HepG2 (cell line): ENCODE measurements around the gene AP1S3. TPM values are rescaled to one million over a fixed set of nuclear protein-coding genes. Genes with fewer than 3 reads are reported as not detected.

Experiments used
- ATAC-seq: fragments of 200-7000 bp; cut with Tn5 transposase; 3 replicates; pipeline ENCODE4 v1.9.1; 2020; ENCODE audit warnings: mild to moderate bottlenecking, moderate library complexity
- BruUV-seq: library from RNA; stranded (reverse); fragments of 400-500 nt; replicated peaks from 2 replicates; lab custom pipeline; 2021; lab: Mats Ljungman, UMichigan
- CTCF ChIA-PET: fragments of 300-600 bp; formaldehyde crosslinking; extraction: SDS; loops from one replicate; lab custom pipeline; 2021; ENCODE audit warnings: low total read pairs, inconsistent platforms, low intra/inter-chr PET ratio; lab: Yijun Ruan, JAX
- POLR2A ChIA-PET: fragments of 350-600 bp; sonication (Branson Sonifier 250); formaldehyde crosslinking; loops from one replicate; lab custom pipeline; 2020; ENCODE audit warnings: antibody characterized with exemption, inconsistent platforms; lab: Yijun Ruan, JAX
- DNase-seq: peaks from one replicate; pipeline ENCODE4 v3.0.0-alpha.2; 2015; ENCODE audit warnings: low spot score
- FAIRE-seq: peaks from 3 replicates; lab custom pipeline; 2011; peaks lifted over from hg19 to GRCh38; lab: Jason Lieb, UNC
- H2AFZ ChIP-seq: one replicate; pipeline ENCODE4 v1.6.1; 2011; ENCODE audit warnings: low read length, inconsistent platforms
- H3K27ac ChIP-seq: fragments of 300-600 bp; 3 replicates; pipeline ENCODE4 v1.8.0; 2011; ENCODE audit warnings: mixed run types, mild to moderate bottlenecking, mixed read lengths, low read length, inconsistent platforms; ENCODE audit not compliant: insufficient read depth; ENCODE audit errors: extremely low read length
- H3K27me3 ChIP-seq, 2 experiments: fragments of 200-600 bp in 1 of 2; 2 replicates in 1 of 2; 3 replicates in 1 of 2; pipeline versions ENCODE4 v1.6.0 to v1.8.0; 2011; ENCODE audit warnings: low read length in 2 of 2, mild to moderate bottlenecking in 2 of 2, moderate library complexity in 2 of 2, inconsistent platforms in 1 of 2; ENCODE audit not compliant: insufficient read depth in 2 of 2, control insufficient read depth in 1 of 2
- H3K36me3 ChIP-seq, 2 experiments: fragments of 200-600 bp in 1 of 2; replicated peaks in 1 of 2; 2 replicates in 1 of 2; 3 replicates in 1 of 2; pipeline versions ENCODE4 v1.5.1 to v1.8.0; 2011; ENCODE audit warnings: low read length in 2 of 2, inconsistent platforms in 1 of 2; ENCODE audit not compliant: insufficient read depth in 2 of 2, control insufficient read depth in 1 of 2
- H3K4me1 ChIP-seq: 2 replicates; pipeline ENCODE4 v1.5.1; 2012; ENCODE audit warnings: low read length, inconsistent platforms; ENCODE audit not compliant: insufficient read depth
- H3K4me2 ChIP-seq: 2 replicates; pipeline ENCODE4 v1.6.0; 2011; ENCODE audit warnings: low read depth, low read length, inconsistent platforms
- H3K4me3 ChIP-seq, 3 experiments: fragments of 200-600 bp in 1 of 3; sonication (generic), shearing (Covaris generic) in 1 of 3; replicated peaks in 1 of 3; 2 replicates each; pipeline ENCODE4 v1.5.1; 2011 to 2016; ENCODE audit warnings: low read length in 3 of 3, inconsistent platforms in 2 of 3, low read depth in 2 of 3, mild to moderate bottlenecking in 2 of 3, control low read depth in 1 of 3, mixed read lengths in 1 of 3; ENCODE audit not compliant: insufficient read depth in 1 of 3
- H3K79me2 ChIP-seq: one replicate; pipeline ENCODE4 v1.6.1; 2011; ENCODE audit warnings: low read length, inconsistent platforms; ENCODE audit not compliant: insufficient read depth
- H3K9ac ChIP-seq: 2 replicates; pipeline ENCODE4 v1.6.0; 2011; ENCODE audit warnings: mild to moderate bottlenecking, low read depth, low read length, inconsistent platforms; ENCODE audit not compliant: insufficient read depth
- H3K9me3 ChIP-seq: 2 replicates; pipeline ENCODE4 v1.5.1; 2012; ENCODE audit warnings: mild to moderate bottlenecking, low read length
- H4K20me1 ChIP-seq: 2 replicates; pipeline ENCODE4 v1.6.0; 2011; ENCODE audit warnings: inconsistent platforms, mild to moderate bottlenecking, low read length, moderate library complexity; ENCODE audit not compliant: insufficient read depth
- CTCF ChIP-seq: sonication (generic); formaldehyde crosslinking; IDR thresholded peaks from 2 replicates; pipeline ENCODE4 v1.5.0; 2020; ENCODE audit warnings: mild to moderate bottlenecking, missing genetic modification reagents, moderate library complexity
- ELF3 ChIP-seq: IDR thresholded peaks from 2 replicates; pipeline ENCODE4 v1.6.1; 2016; ENCODE audit warnings: missing genetic modification reagents, missing compliant biosample characterization
- KDM6A ChIP-seq: IDR thresholded peaks from 2 replicates; pipeline ENCODE4 v1.6.1; 2016; ENCODE audit warnings: low read depth
- KLF13 ChIP-seq: sonication (generic); formaldehyde crosslinking; IDR thresholded peaks from 2 replicates; pipeline ENCODE4 v1.4.0; 2020; ENCODE audit warnings: mild to moderate bottlenecking, missing genetic modification reagents
- MAFK ChIP-seq, 2 experiments: IDR thresholded peaks in 1 of 2; conservative IDR thresholded peaks in 1 of 2; 2 replicates each; pipeline ENCODE4 v1.6.1; 2011; ENCODE audit warnings: improper control_type of control experiment in 2 of 2, low read length in 2 of 2
- MTA3 ChIP-seq: sonication (generic); formaldehyde crosslinking; IDR thresholded peaks from 2 replicates; pipeline ENCODE4 v1.4.0; 2020; ENCODE audit warnings: missing genetic modification reagents
- PPARG ChIP-seq: conservative IDR thresholded peaks from 2 replicates; pipeline ENCODE4 v1.6.1; 2016; ENCODE audit warnings: missing biosample characterization, missing genetic modification reagents
- RAD21 ChIP-seq: fragments of 450-650 bp; formaldehyde crosslinking; IDR thresholded peaks from 2 replicates; pipeline ENCODE4 v1.5.0; 2020; ENCODE audit warnings: mild to moderate bottlenecking
- SMC3 ChIP-seq: IDR thresholded peaks from 2 replicates; pipeline ENCODE4 v1.6.1; 2011; ENCODE audit warnings: low read length, improper control_type of control experiment
- STAG1 ChIP-seq: sonication (generic); formaldehyde crosslinking; IDR thresholded peaks from 2 replicates; pipeline ENCODE4 v1.4.0; 2020; ENCODE audit warnings: missing genetic modification reagents
- ZFY ChIP-seq: sonication (generic); formaldehyde crosslinking; IDR thresholded peaks from 2 replicates; pipeline ENCODE4 v1.4.0; 2020; ENCODE audit warnings: missing genetic modification reagents
- ZMYM4 ChIP-seq: sonication (generic); formaldehyde crosslinking; IDR thresholded peaks from 2 replicates; pipeline ENCODE4 v1.8.1; 2023; ENCODE audit warnings: mild to moderate bottlenecking, missing genetic modification reagents
- ZNF224 ChIP-seq: sonication (generic); formaldehyde crosslinking; IDR thresholded peaks from 2 replicates; pipeline ENCODE4 v1.5.0; 2020; ENCODE audit warnings: mild to moderate bottlenecking, missing genetic modification reagents
- ZNF256 ChIP-seq: sonication (generic); formaldehyde crosslinking; conservative IDR thresholded peaks from 2 replicates; pipeline ENCODE4 v1.4.0; 2020; ENCODE audit warnings: missing genetic modification reagents
- ZNF329 ChIP-seq: sonication (generic); formaldehyde crosslinking; IDR thresholded peaks from 2 replicates; pipeline ENCODE4 v1.9.0; 2021; ENCODE audit warnings: low read depth, mild to moderate bottlenecking, missing genetic modification reagents
- ZNF616 ChIP-seq: sonication (generic); formaldehyde crosslinking; IDR thresholded peaks from 2 replicates; pipeline ENCODE4 v1.5.0; 2020; ENCODE audit warnings: low read depth, mild to moderate bottlenecking, missing genetic modification reagents
- WGBS: methylation state at CpG from one replicate; pipeline ENCODE4 v1.1.6; 2017; ENCODE audit warnings: low lambda C conversion rate; 5-methylcytosine and 5-hydroxymethylcytosine counted together
- in situ Hi-C: cut with HindIII; loops from 2 replicates; pipeline ENCODE4 v1.10.0; 2017; ENCODE audit warnings: low pct_unique_long_range_greater_than_20kb; ENCODE audit not compliant: extremely low pct_ligation_motif_present
- intact Hi-C: fragments of 100-400 bp; cut with micrococcal nuclease; formaldehyde crosslinking; loops from one replicate; pipeline ENCODE4 v1.10.0; 2022; ENCODE audit not compliant: unreplicated experiment
- polyA plus RNA-seq, 8 experiments: library from polyadenylated mRNA; depleted of rRNA in 3 of 8; stranded (reverse) in 7 of 8; unstranded in 1 of 8; fragments of >200 nt; fragmentation: Illumina TruSeq in 4 of 8; extraction: Trizol in 4 of 8; gene quantifications; 2 replicates each; pipeline versions ENCODE4 v1.2.1 to v1.2.3, GENCODE V29; 2011 to 2016; ENCODE audit warnings: low read depth in 4 of 8, missing spikeins in 1 of 8, mixed read lengths in 1 of 8; ENCODE audit not compliant: insufficient read depth in 1 of 8
- total RNA-seq, 5 experiments: library from RNA; depleted of rRNA; stranded (reverse); fragments of >200 nt; fragmentation: Illumina TruSeq; extraction: Trizol; gene quantifications; 2 replicates each; pipeline ENCODE4 v1.2.3, GENCODE V29; 2016; ENCODE audit warnings: low read depth in 1 of 5

Gene AP1S3
- total and polyA plus RNA-seq, 2 of the 13 experiments (the other 11 are each of a cell fraction or from before 2014, with no cell fraction given) = 3.0 to 16.3 TPM

DNA sequence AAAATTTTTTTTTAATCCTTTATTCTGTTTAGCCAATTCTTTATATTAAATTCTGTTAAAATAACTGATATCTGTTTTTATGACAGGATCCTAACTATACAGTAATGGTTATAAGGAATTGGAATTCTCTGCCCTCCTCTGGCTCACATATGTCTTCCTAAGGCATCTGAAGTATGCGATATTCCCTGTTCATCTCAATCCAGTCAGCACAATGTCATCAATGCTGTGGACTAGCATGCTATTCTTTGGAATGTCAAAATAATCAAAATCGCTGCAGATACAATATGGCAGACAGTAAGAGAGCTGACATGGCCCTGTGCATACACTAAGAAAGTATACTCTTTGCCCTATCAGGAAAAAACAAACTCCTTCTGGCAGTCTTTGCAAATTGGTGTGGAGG, 107.6 kb downstream of the AP1S3 start:
- 46% methylated on average over 2 of the region's 2 CpGs for WGBS
- CTCF ChIA-PET = no interaction called here
- no peak for DNase-seq
- no peaks in the 10 kb centered on the region for H3K27me3 ChIP-seq
- FAIRE-seq = no peak
- H3K27ac ChIP-seq = no peak overlapping the region
- POLR2A ChIA-PET = no interaction called here
- peaks cover 34% of the 10 kb centered on the region for H3K4me1 ChIP-seq
- in situ Hi-C loops (no loop called here), intact Hi-C loops (loop anchor here (5.0 kb wide), 1 partner anchor 42 kb away; no protein-coding TSS in a partner anchor)
- H3K9me3 ChIP-seq = no peaks in the 10 kb centered on the region
- H2AFZ ChIP-seq = no peak overlapping the region
- no peaks in the 10 kb centered on the region for H3K36me3 ChIP-seq
- no peak for TF ChIP-seq KLF13
- H3K4me3 ChIP-seq = no peak overlapping the region
- H3K79me2 ChIP-seq = no peaks in the 10 kb centered on the region
- ATAC-seq = no peak
- H3K9ac ChIP-seq = no peak overlapping the region
- H3K4me2 ChIP-seq = no peak overlapping the region
- H4K20me1 ChIP-seq = no peaks in the 10 kb centered on the region
- no TSS peak for BruUV-seq

- 57% methylated on average over 7 of the region's 7 CpGs for WGBS
- Histone ChIP-seq H3K27ac (no peak overlapping the region), H3K4me2 (no peak overlapping the region), H3K27me3 (no peaks in the 10 kb centered on the region), H4K20me1 (no peaks in the 10 kb centered on the region), H3K9ac (no peak overlapping the region), H3K4me3 (no peak overlapping the region), H3K79me2 (no peaks in the 10 kb centered on the region), H3K9me3 (no peaks in the 10 kb centered on the region), H3K4me1 (peaks cover 35% of the 10 kb centered on the region), H2AFZ (no peak overlapping the region), H3K36me3 (no peaks in the 10 kb centered on the region)
- ATAC-seq (peak; percentile 76), DNase-seq (peak; percentile 64), FAIRE-seq (peak; percentile 75)
- intact Hi-C loops (loop anchor here (1.0 to 5.0 kb wide), 3 partner anchors 32 to 71 kb away; no protein-coding TSS in a partner anchor), in situ Hi-C loops (no loop called here)
- POLR2A ChIA-PET = no interaction called here
- CTCF ChIA-PET = interaction anchor here (1.3 kb wide), 1 partner anchor 70 kb away, joined by 6 read pairs; no protein-coding TSS in a partner anchor
- BruUV-seq = no TSS peak
- TF ChIP-seq ZMYM4 (CRISPR knock-in tag) = no peak
- peak; percentile 37; the same call in 1 of the 2 replicates for TF ChIP-seq RAD21 (CRISPR knock-in tag)
- no peak for TF ChIP-seq ZNF224 (CRISPR knock-in tag)
- TF ChIP-seq MTA3 (CRISPR knock-in tag) = no peak
- TF ChIP-seq SMC3 = peak; percentile 75; the same call in 1 of the 2 replicates
- TF ChIP-seq CTCF (CRISPR knock-in tag) = peak; percentile 75
- TF ChIP-seq ELF3 (CRISPR knock-in tag) = 0 out of 2 replicates have a peak, but pooled peaks have one; percentile 40
- TF ChIP-seq PPARG (CRISPR knock-in tag) = no peak
- TF ChIP-seq MAFK (conservative IDR thresholded peaks at IDR 0.05 in 1 of 2, IDR thresholded peaks at IDR 0.05 in 1 of 2; ENCODE audit: low read length in 2 of 2) = no peak
- TF ChIP-seq STAG1 = peak; percentile 70
- no peak for TF ChIP-seq KDM6A (CRISPR knock-in tag)
- no peak for TF ChIP-seq ZNF616 (CRISPR knock-in tag)
- TF ChIP-seq ZNF256 = no peak
- no peak for TF ChIP-seq ZNF329 (CRISPR knock-in tag)
- no peak for TF ChIP-seq ZFY (CRISPR knock-in tag)
Measured at GRCh38 chr2:223727562-223727961, 109.8 kb downstream of the AP1S3 start.
